ENCODE data around the gene EFNA1.

The EFNA1 gene

GRCh38 chr1:155127105-155127966, at the start of gene EFNA1:
EFNA1 (plus strand) TSS chr1:155127876; CDS start chr1:155127978, 102 bp downstream.
- DNase-seq (ENCODE audit: low read depth, low spot score), result no peak
- Histone ChIP-seq H3K27me3 (ENCODE audit: control insufficient read depth, insufficient read depth, low read length) (peaks cover 28% of the 10 kb centered on the region), H3K9me3 (ENCODE audit: control insufficient read depth, insufficient read depth, low read length) (no peaks in the 10 kb centered on the region), H3K4me1 (ENCODE audit: control insufficient read depth, insufficient read depth, low read length) (peaks cover 25% of the 10 kb centered on the region), H3K36me3 (ENCODE audit: control insufficient read depth, insufficient read depth, low read length) (no peaks in the 10 kb centered on the region), H3K4me3 (ENCODE audit: low read length) (peak within 1 kb of the TSS; percentile 46; the same call in 1 of the 2 replicates), H3K27ac (ENCODE audit: low read length) (no peak within 1 kb of the TSS)
- WGBS (ENCODE audit: insufficient coverage, insufficient read length), result no CpG with 5 or more reads among the region's 76 CpGs

- Histone ChIP-seq H3K27me3 (ENCODE audit: control insufficient read depth, insufficient read depth, low read length) (peaks cover 47% of the 10 kb centered on the region), H3K27ac (ENCODE audit: low read length) (no peak within 1 kb of the TSS), H3K4me1 (ENCODE audit: control insufficient read depth, insufficient read depth, low read length) (0 out of 2 replicates have a peak, but pooled peaks cover 1% of the 10 kb centered on the region), H3K9me3 (ENCODE audit: control insufficient read depth, insufficient read depth, low read length) (no peaks in the 10 kb centered on the region), H3K36me3 (ENCODE audit: control insufficient read depth, insufficient read depth, low read length) (no peaks in the 10 kb centered on the region), H3K4me3 (ENCODE audit: low read length) (peak within 1 kb of the TSS; percentile 55; the same call in 1 of the 2 replicates)
- WGBS (ENCODE audit: insufficient coverage, insufficient read length), result no CpG with 5 or more reads among the region's 59 CpGs
- no peak for DNase-seq (ENCODE audit: low read depth, low spot score)
Observed at GRCh38 chr1:155078469-155079209, 49.0 kb upstream of the EFNA1 start, which contains the start of gene EFNA3. EFNA3 (plus strand) TSS chr1:155078837; CDS start chr1:155078942, 105 bp downstream.

GRCh38 chr1:155079210-155079486, 48.5 kb upstream of the EFNA1 start:
- DNase-seq (ENCODE audit: low read depth, low spot score), result no peak
- Histone ChIP-seq H3K4me1 (ENCODE audit: control insufficient read depth, insufficient read depth, low read length) (0 out of 2 replicates have a peak, but pooled peaks cover 1% of the 10 kb centered on the region), H3K9me3 (ENCODE audit: control insufficient read depth, insufficient read depth, low read length) (no peaks in the 10 kb centered on the region), H3K27ac (ENCODE audit: low read length) (no peak overlapping the region), H3K36me3 (ENCODE audit: control insufficient read depth, insufficient read depth, low read length) (no peaks in the 10 kb centered on the region), H3K4me3 (ENCODE audit: low read length) (peak overlapping the region; percentile 55; the same call in 1 of the 2 replicates), H3K27me3 (ENCODE audit: control insufficient read depth, insufficient read depth, low read length) (peaks cover 50% of the 10 kb centered on the region)
- WGBS (ENCODE audit: insufficient coverage, insufficient read length), result no CpG with 5 or more reads among the region's 10 CpGs

GRCh38 chr1:155079487-155080311, 48.0 kb upstream of the EFNA1 start:
- Histone ChIP-seq H3K4me1 (ENCODE audit: control insufficient read depth, insufficient read depth, low read length) (peaks cover 4% of the 10 kb centered on the region; the same call in 1 of the 2 replicates), H3K4me3 (ENCODE audit: low read length) (peak overlapping the region; percentile 55; the same call in 1 of the 2 replicates), H3K9me3 (ENCODE audit: control insufficient read depth, insufficient read depth, low read length) (no peaks in the 10 kb centered on the region), H3K36me3 (ENCODE audit: control insufficient read depth, insufficient read depth, low read length) (no peaks in the 10 kb centered on the region), H3K27ac (ENCODE audit: low read length) (no peak overlapping the region), H3K27me3 (ENCODE audit: control insufficient read depth, insufficient read depth, low read length) (peaks cover 50% of the 10 kb centered on the region)
- DNase-seq (ENCODE audit: low read depth, low spot score), result no peak
- WGBS (ENCODE audit: insufficient coverage, insufficient read length), result no CpG with 5 or more reads among the region's 67 CpGs

GRCh38 chr1:155080312-155081228, 47.1 kb upstream of the EFNA1 start:
- Histone ChIP-seq H3K9me3 (ENCODE audit: control insufficient read depth, insufficient read depth, low read length) (no peaks in the 10 kb centered on the region), H3K27me3 (ENCODE audit: control insufficient read depth, insufficient read depth, low read length) (peaks cover 50% of the 10 kb centered on the region), H3K4me3 (ENCODE audit: low read length) (peak overlapping the region; percentile 55; the same call in 1 of the 2 replicates), H3K4me1 (ENCODE audit: control insufficient read depth, insufficient read depth, low read length) (peaks cover 4% of the 10 kb centered on the region; the same call in 1 of the 2 replicates), H3K36me3 (ENCODE audit: control insufficient read depth, insufficient read depth, low read length) (no peaks in the 10 kb centered on the region), H3K27ac (ENCODE audit: low read length) (no peak overlapping the region)
- WGBS (ENCODE audit: insufficient coverage, insufficient read length), result no CpG with 5 or more reads among the region's 71 CpGs
- no peak for DNase-seq (ENCODE audit: low read depth, low spot score)

GRCh38 chr1:155081472-155082300, 46.0 kb upstream of the EFNA1 start:
- peak overlapping the region; percentile 5; the same call in 1 of the 2 replicates for H3K4me3 ChIP-seq (ENCODE audit: low read length)
- no peak for DNase-seq (ENCODE audit: low read depth, low spot score)
- H3K27me3 ChIP-seq (ENCODE audit: control insufficient read depth, insufficient read depth, low read length), result peaks cover 50% of the 10 kb centered on the region
- WGBS (ENCODE audit: insufficient coverage, insufficient read length), result no CpG with 5 or more reads among the region's 68 CpGs
- H3K27ac ChIP-seq (ENCODE audit: low read length), result no peak overlapping the region
- no peaks in the 10 kb centered on the region for H3K36me3 ChIP-seq (ENCODE audit: control insufficient read depth, insufficient read depth, low read length)
- H3K9me3 ChIP-seq (ENCODE audit: control insufficient read depth, insufficient read depth, low read length), result no peaks in the 10 kb centered on the region
- H3K4me1 ChIP-seq (ENCODE audit: control insufficient read depth, insufficient read depth, low read length), result peaks cover 6% of the 10 kb centered on the region; the same call in 1 of the 2 replicates

- H3K4me3 ChIP-seq (ENCODE audit: low read length), result no peak overlapping the region; the same call in 1 of the 2 replicates
- no peak for DNase-seq (ENCODE audit: low read depth, low spot score)
- WGBS (ENCODE audit: insufficient coverage, insufficient read length), result no CpG with 5 or more reads among the region's 36 CpGs
- H3K4me1 ChIP-seq (ENCODE audit: control insufficient read depth, insufficient read depth, low read length), result peaks cover 6% of the 10 kb centered on the region; the same call in 1 of the 2 replicates
- H3K27me3 ChIP-seq (ENCODE audit: control insufficient read depth, insufficient read depth, low read length), result peaks cover 48% of the 10 kb centered on the region
- no peak overlapping the region for H3K27ac ChIP-seq (ENCODE audit: low read length)
- no peaks in the 10 kb centered on the region for H3K36me3 ChIP-seq (ENCODE audit: control insufficient read depth, insufficient read depth, low read length)
- H3K9me3 ChIP-seq (ENCODE audit: control insufficient read depth, insufficient read depth, low read length), result no peaks in the 10 kb centered on the region
Observed at GRCh38 chr1:155082301-155083051, 45.2 kb upstream of the EFNA1 start.

GRCh38 chr1:155083052-155083541, 44.6 kb upstream of the EFNA1 start:
- WGBS (ENCODE audit: insufficient coverage, insufficient read length), result no CpG with 5 or more reads among the region's 6 CpGs
- H3K4me3 ChIP-seq (ENCODE audit: low read length), result no peak overlapping the region
- peaks cover 6% of the 10 kb centered on the region; the same call in 1 of the 2 replicates for H3K4me1 ChIP-seq (ENCODE audit: control insufficient read depth, insufficient read depth, low read length)
- no peak overlapping the region for H3K27ac ChIP-seq (ENCODE audit: low read length)
- no peaks in the 10 kb centered on the region for H3K9me3 ChIP-seq (ENCODE audit: control insufficient read depth, insufficient read depth, low read length)
- H3K36me3 ChIP-seq (ENCODE audit: control insufficient read depth, insufficient read depth, low read length), result no peaks in the 10 kb centered on the region
- peaks cover 44% of the 10 kb centered on the region for H3K27me3 ChIP-seq (ENCODE audit: control insufficient read depth, insufficient read depth, low read length)
- DNase-seq (ENCODE audit: low read depth, low spot score), result no peak

All from iPS DF 6.9 (cell line).